PC-9 (cell line): ENCODE results near the gene KNG1. TPM values are rescaled to one million over a fixed set of nuclear protein-coding genes. Genes with fewer than 3 reads are reported as not detected.
A peak's percentile ranks its signal among the peaks of the same experiment; 100 is the strongest.

ENCODE experiments used
- BruUV-seq: library from RNA; stranded (reverse); fragments of 400-500 nt; replicated peaks from 2 replicates; lab custom pipeline; 2021; lab: Mats Ljungman, UMichigan
- CTCF ChIA-PET: fragments of 300-600 bp; sonication (Branson Sonifier 250); formaldehyde crosslinking; loops from one replicate; lab custom pipeline; 2022; ENCODE audit warnings: antibody characterized with exemption; lab: Charles Lee
- POLR2A ChIA-PET: fragments of 300-600 bp; sonication (Branson Sonifier 250); formaldehyde crosslinking; loops from one replicate; lab custom pipeline; 2022; ENCODE audit warnings: antibody characterized with exemption; ENCODE audit not compliant: unreplicated experiment; lab: Charles Lee
- DNase-seq, 2 experiments: peaks; one replicate each; pipeline versions ENCODE4 v3.0.0 to v3.0.0-alpha.2; 2015 to 2022; ENCODE audit warnings: mixed read lengths in 1 of 2
- H2AFZ ChIP-seq: fragments of 200-600 bp; sonication (generic); 2 replicates; pipeline ENCODE4 v1.8.1; 2017; ENCODE audit warnings: antibody characterized with exemption
- H3F3A ChIP-seq: fragments of 200-600 bp; sonication (generic); 2 replicates; pipeline ENCODE4 v1.8.1; 2017; ENCODE audit warnings: antibody characterized with exemption, mild to moderate bottlenecking, low read depth; ENCODE audit not compliant: insufficient read depth
- H3K27ac ChIP-seq: fragments of 200-600 bp; sonication (generic); 2 replicates; pipeline ENCODE4 v1.6.1; 2016; ENCODE audit warnings: mixed run types
- H3K27me3 ChIP-seq: fragments of 200-600 bp; sonication (generic); 2 replicates; pipeline ENCODE4 v1.6.1; 2016; ENCODE audit warnings: low read depth, mixed run types; ENCODE audit not compliant: insufficient read depth
- H3K36me3 ChIP-seq: fragments of 200-600 bp; sonication (generic); 2 replicates; pipeline ENCODE4 v1.6.1; 2016; ENCODE audit warnings: low read depth, mixed run types
- H3K4me1 ChIP-seq: fragments of 200-600 bp; sonication (generic); replicated peaks from 2 replicates; pipeline ENCODE4 v1.6.1; 2016; ENCODE audit warnings: mixed run types; ENCODE audit not compliant: insufficient read depth
- H3K4me2 ChIP-seq: fragments of 200-600 bp; sonication (generic); 2 replicates; pipeline ENCODE4 v1.6.1; 2017; ENCODE audit warnings: mixed run types
- H3K4me3 ChIP-seq: fragments of 200-600 bp; sonication (generic); 2 replicates; pipeline ENCODE4 v1.6.1; 2016; ENCODE audit warnings: mixed run types
- H3K79me2 ChIP-seq: fragments of 200-600 bp; sonication (generic); 2 replicates; pipeline ENCODE4 v1.6.1; 2017; ENCODE audit warnings: low read depth, mixed run types
- H3K9me2 ChIP-seq: fragments of 200-600 bp; sonication (generic); 2 replicates; pipeline ENCODE4 v1.8.1; 2017; ENCODE audit warnings: mild to moderate bottlenecking; ENCODE audit not compliant: insufficient read depth
- H3K9me3 ChIP-seq: fragments of 200-600 bp; sonication (generic); 2 replicates; pipeline ENCODE4 v1.8.1; 2016; ENCODE audit warnings: low read depth; ENCODE audit not compliant: insufficient read depth
- H4K20me1 ChIP-seq: fragments of 200-600 bp; sonication (generic); 2 replicates; pipeline ENCODE4 v1.8.1; 2017; ENCODE audit not compliant: insufficient read depth
- CTCF ChIP-seq: fragments of 200-600 bp; sonication (generic); conservative IDR thresholded peaks from 2 replicates; pipeline ENCODE4 v1.6.1; 2017; ENCODE audit warnings: mixed run types, antibody characterized with exemption, mild to moderate bottlenecking, moderate library complexity
- EZH2 ChIP-seq: fragments of 200-600 bp; sonication (generic); IDR thresholded peaks from 2 replicates; pipeline ENCODE4 v1.8.0; 2017; ENCODE audit warnings: antibody characterized with exemption, low read depth
- intact Hi-C: fragments of 100-400 bp; cut with micrococcal nuclease; formaldehyde crosslinking; loops from one replicate; pipeline ENCODE4 v1.10.0; 2022; ENCODE audit not compliant: unreplicated experiment
- total RNA-seq: library from RNA; stranded (reverse); gene quantifications from 2 replicates; pipeline ENCODE4 v1.2.3, GENCODE V29; 2021

The KNG1 gene
- total RNA-seq, 1 experiment from 2014 or later = not detected

GRCh38 chr3:186783058-186783730 lies 66.0 kb downstream of the KNG1 start, which contains the start of gene EIF4A2:
Gene EIF4A2 (plus strand): TSS chr3:186783577. CDS start chr3:186783611, 34 bp downstream.
- Histone ChIP-seq H3K4me2 (peak within 1 kb of the TSS; percentile 93), H3K9me3 (no peaks in the 10 kb centered on the region), H3K4me1 (peaks cover 34% of the 10 kb centered on the region), H3F3A (peaks cover 55% of the 10 kb centered on the region), H2AFZ (peak within 1 kb of the TSS; percentile 96), H3K36me3 (peaks cover 47% of the 10 kb centered on the region), H3K9me2 (no peaks in the 10 kb centered on the region), H3K27ac (peak within 1 kb of the TSS; percentile 93), H3K4me3 (peak within 1 kb of the TSS; percentile 92), H3K79me2 (peaks cover 53% of the 10 kb centered on the region), H3K27me3 (no peaks in the 10 kb centered on the region), H4K20me1 (peaks cover 42% of the 10 kb centered on the region)
- ChIA-PET CTCF (interaction anchor here (0.6 to 1.6 kb wide), 6 partner anchors 166 to 1027 kb away, joined by 3 to 15 read pairs (median 4); no protein-coding TSS in a partner anchor), POLR2A (interaction anchor here (0.5 to 1.7 kb wide), 15 partner anchors 10 to 1299 kb away, joined by 3 to 9 read pairs (median 5); partner anchors contain the start of genes DNAJB11, RPL39L and SENP2)
- DNase-seq = peak; percentile 85 to 95
- TF ChIP-seq EZH2 (no peak), CTCF (no peak)
- intact Hi-C loops = loop anchor here (1.0 to 5.0 kb wide), 4 partner anchors 30 to 676 kb away; partner anchors contain the start of genes DNAJB11 and ETV5
- no TSS peak for BruUV-seq

- Histone ChIP-seq H3F3A (peaks cover 62% of the 10 kb centered on the region), H3K9me2 (no peaks in the 10 kb centered on the region), H3K4me2 (peak overlapping the region; percentile 93), H2AFZ (no peak overlapping the region), H3K4me3 (peak overlapping the region; percentile 92), H3K4me1 (peaks cover 34% of the 10 kb centered on the region), H4K20me1 (peaks cover 49% of the 10 kb centered on the region), H3K9me3 (no peaks in the 10 kb centered on the region), H3K79me2 (peaks cover 60% of the 10 kb centered on the region), H3K36me3 (peaks cover 54% of the 10 kb centered on the region), H3K27me3 (no peaks in the 10 kb centered on the region), H3K27ac (peak overlapping the region; percentile 93)
- BruUV-seq = TSS peak; percentile 43
- ChIA-PET POLR2A (interaction anchor here (0.5 to 1.7 kb wide), 10 partner anchors 8 to 1529 kb away, joined by 3 to 15 read pairs (median 5); partner anchors contain the start of gene DNAJB11), CTCF (interaction anchor here (0.6 to 1.6 kb wide), 3 partner anchors 139 to 1026 kb away, joined by 3 to 5 read pairs (median 3); no protein-coding TSS in a partner anchor)
- TF ChIP-seq EZH2 (no peak), CTCF (no peak)
- DNase-seq = peak; percentile 59 to 84
- intact Hi-C loops = loop anchor here (1.0 to 5.0 kb wide), 5 partner anchors 24 to 677 kb away; partner anchors contain the start of genes DNAJB11 and ETV5
Observed at GRCh38 chr3:186783731-186784515, 66.8 kb downstream of the KNG1 start.
